Stimulated activated naive B cell treated with anti-CD40 and anti-IgM and Interleukin-4, amounts not matched to agents 10 μg/mL and 1 μg/mL and 100 μg/mL, for 72 hours (primary cell): ENCODE measurements around the gene ZDHHC3.
A peak's percentile ranks its signal among the peaks of the same experiment; 100 is the strongest.

Source experiments
- ATAC-seq, 2 donors: fragments of 150-1000 bp; cut with Tn5 transposase; replicated peaks; 2 replicates each; pipeline ENCODE4 v1.10.0; 2021; ENCODE audit warnings: moderate library complexity in 1 of 2
- DNase-seq: peaks from one replicate; pipeline ENCODE4 v3.0.0; 2021
- H3K27ac Mint-ChIP-seq: one replicate; pipeline ENCODE4 v1.8.0; 2022; ENCODE audit warnings: mild to moderate bottlenecking, mixed read lengths
- H3K27me3 Mint-ChIP-seq, 2 donors: one replicate each; pipeline ENCODE4 v1.8.0; 2022; ENCODE audit warnings: mixed read lengths in 2 of 2
- H3K36me3 Mint-ChIP-seq, 2 donors: one replicate each; pipeline ENCODE4 v1.8.0; 2022; ENCODE audit warnings: mixed read lengths in 2 of 2, mild to moderate bottlenecking in 1 of 2
- H3K4me1 Mint-ChIP-seq, 2 donors: one replicate each; pipeline ENCODE4 v1.8.0; 2022; ENCODE audit warnings: mixed read lengths in 2 of 2, mild to moderate bottlenecking in 1 of 2
- H3K4me3 Mint-ChIP-seq, 2 donors: one replicate each; pipeline ENCODE4 v1.8.0; 2022; ENCODE audit warnings: mild to moderate bottlenecking in 2 of 2, mixed read lengths in 2 of 2, moderate library complexity in 1 of 2
- H3K9me3 Mint-ChIP-seq, 2 donors: one replicate each; pipeline ENCODE4 v1.8.0; 2022; ENCODE audit warnings: mixed read lengths in 2 of 2, mild to moderate bottlenecking in 1 of 2

The ZDHHC3 gene

DNA sequence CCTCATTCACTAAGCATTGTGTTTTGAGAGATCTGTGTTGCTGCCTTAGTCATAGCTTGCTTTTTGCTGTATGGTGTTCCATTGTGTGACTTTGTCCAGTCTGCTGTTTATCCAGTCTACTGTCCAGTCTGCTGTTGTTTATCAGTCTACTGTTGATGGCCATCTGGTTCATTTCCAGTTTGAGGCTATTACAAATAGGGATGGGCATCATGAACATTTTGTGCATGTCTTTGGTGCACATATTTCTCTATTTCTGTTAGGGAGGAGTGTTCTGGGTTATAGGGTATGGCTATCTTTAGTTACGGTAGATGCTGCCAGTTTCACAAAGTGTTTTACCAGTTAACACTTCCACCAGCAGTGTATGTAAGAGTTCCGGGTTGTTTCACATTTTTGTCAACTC, 27.9 kb upstream of the ZDHHC3 start:
- Mint-ChIP-seq H3K4me3 (no peak overlapping the region), H3K27ac (no peak overlapping the region), H3K36me3 (peaks cover 51 to 73% of the 10 kb centered on the region in 2 donors), H3K9me3 (peaks cover 0 to 3% of the 10 kb centered on the region in 2 donors), H3K27me3 (no peaks in the 10 kb centered on the region), H3K4me1 (peaks cover 0 to 7% of the 10 kb centered on the region in 2 donors)
- ATAC-seq, result no peak
- no peak for DNase-seq

DNA sequence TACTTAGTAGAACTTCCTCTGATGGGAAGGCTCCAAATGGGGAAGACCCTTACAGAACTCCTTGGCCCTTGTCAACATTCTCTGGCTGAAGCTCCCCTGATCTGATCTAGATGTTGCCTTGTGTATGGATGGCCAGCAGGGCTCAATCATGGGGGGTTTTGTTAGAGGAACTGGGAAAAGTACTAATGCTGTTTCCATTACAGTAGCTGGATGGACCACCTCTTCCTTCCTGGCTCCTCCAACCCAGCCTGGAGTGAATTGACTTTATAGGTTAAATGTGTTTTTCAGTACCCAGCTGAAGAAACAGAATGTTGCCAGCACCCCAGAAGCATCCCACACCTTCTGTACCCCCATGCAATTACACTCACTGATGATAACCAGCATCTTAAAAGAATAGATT, 27.4 kb upstream of the ZDHHC3 start:
- Mint-ChIP-seq H3K36me3 (peaks cover 50 to 72% of the 10 kb centered on the region in 2 donors), H3K27me3 (no peaks in the 10 kb centered on the region), H3K9me3 (peaks cover 0 to 3% of the 10 kb centered on the region in 2 donors), H3K4me1 (peaks cover 0 to 7% of the 10 kb centered on the region in 2 donors), H3K4me3 (no peak overlapping the region), H3K27ac (no peak overlapping the region)
- ATAC-seq (no peak), DNase-seq (no peak)

DNA sequence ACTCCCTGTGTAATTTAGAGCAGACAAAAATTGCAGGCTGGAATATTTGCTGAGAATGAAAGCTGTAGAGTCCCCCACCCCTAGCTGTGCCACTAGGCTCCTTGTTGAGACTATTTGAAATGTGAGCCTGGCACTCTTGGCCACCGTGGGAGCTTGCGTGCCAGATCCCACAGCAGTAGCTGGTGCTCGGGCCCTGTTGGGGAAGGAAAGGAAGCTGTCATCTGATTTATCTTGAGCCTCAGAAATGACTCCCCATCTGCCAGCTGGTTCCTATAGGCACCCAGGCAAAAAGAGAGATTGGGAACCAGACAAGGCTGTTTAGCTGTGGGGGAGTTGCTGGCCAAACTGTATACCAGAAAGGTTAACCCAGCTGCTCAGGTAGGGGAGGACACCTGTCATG, 26.7 kb upstream of the ZDHHC3 start:
- ATAC-seq (no peak), DNase-seq (no peak)
- Mint-ChIP-seq H3K27ac (peak overlapping the region; percentile 7), H3K36me3 (peaks cover 45 to 67% of the 10 kb centered on the region in 2 donors), H3K27me3 (no peaks in the 10 kb centered on the region), H3K4me3 (no peak overlapping the region), H3K9me3 (peaks cover 0 to 3% of the 10 kb centered on the region in 2 donors), H3K4me1 (peaks cover under 1 to 7% of the 10 kb centered on the region in 2 donors)

DNA sequence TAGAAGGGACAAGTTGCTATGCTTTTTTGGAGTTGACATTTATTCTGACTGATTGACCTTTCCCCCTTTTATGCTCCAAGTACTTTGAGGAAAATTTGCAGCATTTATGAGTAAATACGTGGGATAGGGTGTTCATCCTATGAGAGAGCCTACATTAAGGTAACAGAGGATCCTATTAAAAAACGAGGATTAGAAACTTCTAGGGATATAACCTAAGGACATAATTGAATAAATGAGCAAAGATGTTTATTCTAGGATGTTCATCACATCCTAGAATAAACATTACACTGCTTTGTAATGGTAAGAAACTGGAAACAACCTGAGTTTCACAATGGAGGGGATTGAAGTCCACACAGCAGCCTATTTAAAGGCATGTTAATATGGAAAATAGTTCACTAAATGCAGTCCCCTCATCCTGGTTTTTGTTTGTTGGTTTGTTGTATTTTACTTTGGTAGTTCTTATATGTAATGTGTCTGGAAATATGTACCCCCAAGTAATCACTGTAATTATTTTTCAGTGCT, 26.2 kb upstream of the ZDHHC3 start:
- H3K4me1 Mint-ChIP-seq, result peaks cover 5 to 7% of the 10 kb centered on the region in 2 donors
- H3K9me3 Mint-ChIP-seq, result peaks cover 0 to 3% of the 10 kb centered on the region in 2 donors
- H3K27ac Mint-ChIP-seq, result peak overlapping the region; percentile 7

DNA sequence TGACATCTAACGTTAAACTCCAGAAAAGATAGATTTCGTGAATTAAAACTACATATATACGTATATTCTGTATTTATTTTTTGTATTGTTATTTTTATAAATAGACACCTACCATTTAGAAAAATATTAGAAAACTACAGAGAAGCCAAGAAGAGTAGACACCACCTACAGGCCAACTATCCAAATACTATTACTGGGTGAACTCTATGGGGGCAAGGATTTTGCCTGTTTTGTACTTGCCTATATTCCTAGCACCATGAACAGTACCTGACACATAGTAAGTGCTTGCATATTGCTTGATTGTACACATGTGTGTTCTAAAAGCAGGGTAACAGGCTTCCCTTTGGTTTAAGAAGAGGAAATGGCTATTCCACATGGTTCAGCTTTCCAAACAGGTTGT, 25.8 kb upstream of the ZDHHC3 start:
- H3K4me3 Mint-ChIP-seq, result no peak overlapping the region
- H3K36me3 Mint-ChIP-seq, result peaks cover 38 to 61% of the 10 kb centered on the region in 2 donors
- H3K27me3 Mint-ChIP-seq, result no peaks in the 10 kb centered on the region
- no peak for DNase-seq
- H3K9me3 Mint-ChIP-seq, result peaks cover 0 to 3% of the 10 kb centered on the region in 2 donors
- ATAC-seq, result no peak
- no peak overlapping the region for H3K27ac Mint-ChIP-seq
- H3K4me1 Mint-ChIP-seq, result peaks cover 5 to 7% of the 10 kb centered on the region in 2 donors

More for the DNA sequence above, 26.2 kb upstream of the ZDHHC3 start:
- no peaks in the 10 kb centered on the region for H3K27me3 Mint-ChIP-seq
- DNase-seq (no peak), ATAC-seq (no peak)
- H3K36me3 Mint-ChIP-seq, result peaks cover 43 to 62% of the 10 kb centered on the region in 2 donors
- no peak overlapping the region for H3K4me3 Mint-ChIP-seq

DNA sequence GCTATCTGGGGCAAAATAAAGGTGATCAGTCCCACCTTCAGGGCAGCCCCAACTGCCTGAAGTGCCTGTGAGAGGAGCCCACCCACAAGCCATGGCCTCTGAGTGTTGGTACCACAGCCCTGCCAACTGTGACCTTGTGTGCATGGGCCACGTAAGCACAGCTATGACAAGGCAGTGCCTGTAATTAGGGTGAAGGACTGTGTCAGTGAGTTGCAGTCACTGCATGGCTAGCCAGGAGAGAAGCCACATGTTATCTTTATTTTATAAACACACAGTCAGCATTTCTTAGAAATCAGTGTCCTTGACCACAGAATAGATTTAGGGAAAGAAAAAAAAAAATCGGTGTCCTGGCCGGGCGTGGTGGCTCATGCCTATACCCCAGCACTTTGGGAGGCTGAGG, 24.8 kb upstream of the ZDHHC3 start:
- H3K27me3 Mint-ChIP-seq, result no peaks in the 10 kb centered on the region
- peaks cover 37 to 66% of the 10 kb centered on the region in 2 donors for H3K36me3 Mint-ChIP-seq

DNA sequence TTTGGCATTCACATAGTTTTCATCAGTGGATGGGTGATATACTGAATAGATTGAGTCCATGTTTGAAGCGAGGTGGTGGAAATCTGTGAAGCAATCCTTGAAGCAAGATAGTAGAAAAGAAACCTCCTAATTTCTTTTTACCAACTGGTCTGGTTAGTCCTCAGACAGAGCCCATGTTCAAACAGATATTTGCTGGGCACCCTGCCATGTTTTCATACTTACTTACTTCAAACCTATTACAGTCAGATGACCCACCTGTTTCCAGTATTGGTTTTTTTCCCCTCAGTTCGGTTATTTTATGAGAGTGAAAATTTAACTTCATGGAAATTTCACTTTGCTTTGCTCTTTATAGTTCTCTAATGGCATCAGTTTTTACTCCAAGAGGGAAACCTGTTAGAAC, 23.8 kb upstream of the ZDHHC3 start:
- H3K9me3 Mint-ChIP-seq, result peaks cover 0 to 1% of the 10 kb centered on the region in 2 donors
- H3K4me3 Mint-ChIP-seq, result no peak overlapping the region
- H3K4me1 Mint-ChIP-seq, result peaks cover 5 to 7% of the 10 kb centered on the region in 2 donors
- ATAC-seq (no peak), DNase-seq (no peak)
- H3K27ac Mint-ChIP-seq, result no peak overlapping the region
- H3K27me3 Mint-ChIP-seq, result no peaks in the 10 kb centered on the region
- H3K36me3 Mint-ChIP-seq, result peaks cover 32 to 62% of the 10 kb centered on the region in 2 donors

More for the DNA sequence above, 24.8 kb upstream of the ZDHHC3 start:
- Mint-ChIP-seq H3K9me3 (peaks cover 0 to 3% of the 10 kb centered on the region in 2 donors), H3K4me3 (no peak overlapping the region), H3K27ac (no peak overlapping the region), H3K4me1 (peaks cover 5 to 8% of the 10 kb centered on the region in 2 donors)
- no peak for DNase-seq
- ATAC-seq, result no peak

DNA sequence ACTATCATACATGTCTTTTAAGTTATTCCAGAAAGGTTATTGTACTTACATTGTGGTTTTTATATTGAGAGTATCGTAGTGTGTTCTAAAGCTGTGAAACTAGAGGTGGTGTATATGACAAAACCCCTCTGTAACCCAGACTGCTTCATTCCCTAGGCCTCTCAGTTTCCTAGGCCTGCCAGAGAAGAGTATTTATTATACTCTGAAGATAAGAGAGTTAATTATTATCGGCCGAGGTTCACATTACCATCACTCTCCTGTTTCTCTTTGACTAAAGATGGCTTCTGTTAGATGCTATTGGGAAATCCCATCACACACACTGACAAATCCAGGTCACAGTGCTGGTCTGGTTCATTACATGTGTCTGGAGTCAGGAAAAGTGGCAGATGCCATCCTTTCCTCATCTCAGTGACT, 20.6 kb upstream of the ZDHHC3 start:
- peaks cover 29 to 60% of the 10 kb centered on the region in 2 donors for H3K36me3 Mint-ChIP-seq
- H3K4me3 Mint-ChIP-seq, result no peak overlapping the region
- H3K27ac Mint-ChIP-seq, result no peak overlapping the region
- no peak for ATAC-seq
- no peaks in the 10 kb centered on the region for H3K9me3 Mint-ChIP-seq
- DNase-seq, result no peak
- no peaks in the 10 kb centered on the region for H3K27me3 Mint-ChIP-seq
- H3K4me1 Mint-ChIP-seq, result peaks cover 4 to 5% of the 10 kb centered on the region in 2 donors

DNA sequence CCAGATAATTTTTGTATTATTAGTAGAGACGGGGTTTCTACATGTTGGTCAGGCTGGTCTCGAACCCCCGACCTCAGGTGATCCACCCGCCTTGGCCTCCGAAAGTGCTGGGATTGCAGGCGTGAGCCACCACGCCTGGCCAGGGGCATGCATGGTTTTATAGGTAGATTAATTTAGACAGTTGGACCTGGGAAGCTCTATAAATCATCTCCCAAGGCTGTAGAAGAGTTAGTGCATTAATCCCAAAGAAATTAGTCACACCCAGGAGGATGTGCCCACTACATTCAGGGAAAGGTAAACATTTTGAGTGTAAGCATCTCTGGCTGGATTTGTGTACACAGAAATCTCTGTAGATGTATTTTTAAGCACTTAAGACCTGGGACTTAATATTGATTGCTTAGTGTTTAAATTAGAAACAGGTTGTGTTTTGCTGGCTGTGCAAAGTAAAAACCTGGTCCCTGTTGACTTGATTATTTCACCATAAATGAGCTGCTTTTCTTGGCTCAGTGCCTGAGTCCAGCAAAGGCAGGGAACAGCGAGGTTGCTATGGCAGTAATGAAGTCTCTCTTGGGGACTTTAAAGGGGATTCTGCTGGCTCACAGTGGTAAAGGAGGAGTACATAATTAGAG, 19.3 kb upstream of the ZDHHC3 start:
- Mint-ChIP-seq H3K36me3 (peaks cover 31 to 63% of the 10 kb centered on the region in 2 donors), H3K27me3 (no peaks in the 10 kb centered on the region), H3K4me3 (no peak overlapping the region), H3K27ac (peak overlapping the region; percentile 51), H3K9me3 (no peaks in the 10 kb centered on the region), H3K4me1 (peaks cover 5% of the 10 kb centered on the region in 2 donors)
- no peak for ATAC-seq
- DNase-seq, result no peak

DNA sequence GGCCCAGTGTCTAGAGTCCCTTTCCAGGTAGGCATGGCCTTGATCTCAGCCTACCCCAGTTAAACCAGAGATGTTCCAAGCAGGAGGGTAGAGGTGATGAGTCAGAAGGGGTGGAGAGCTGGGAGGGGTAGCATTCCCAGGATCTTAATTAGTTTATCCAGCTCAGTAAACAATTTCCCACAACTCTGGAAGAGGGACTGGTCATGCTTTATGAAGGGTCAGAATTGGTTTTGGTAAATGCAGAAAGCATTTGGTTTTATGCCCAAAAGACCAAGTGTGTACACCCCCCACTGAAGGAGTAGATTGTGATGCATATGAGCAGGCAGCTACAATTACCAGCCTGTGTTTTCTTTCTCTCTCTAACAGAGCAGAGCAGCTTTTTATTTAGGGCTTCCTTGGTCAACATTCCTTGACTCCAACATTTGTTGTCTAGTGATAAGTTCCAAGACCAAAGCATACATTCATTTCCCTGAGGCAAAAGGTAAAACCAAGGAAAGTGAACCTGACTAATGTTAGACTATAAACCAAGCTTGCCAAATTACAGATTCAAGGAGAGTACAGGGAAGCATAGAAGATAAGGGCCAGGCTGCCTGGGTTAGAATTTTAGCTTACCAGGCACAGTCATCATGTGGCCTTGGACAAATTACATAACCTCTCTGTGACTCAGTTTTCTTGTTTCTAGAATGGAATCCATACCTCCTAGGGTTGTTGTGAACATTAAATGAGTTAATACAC, 17.7 kb upstream of the ZDHHC3 start:
- Mint-ChIP-seq H3K36me3 (peaks cover 36 to 64% of the 10 kb centered on the region in 2 donors), H3K27ac (no peak overlapping the region), H3K27me3 (no peaks in the 10 kb centered on the region), H3K4me1 (peaks cover 10 to 11% of the 10 kb centered on the region in 2 donors), H3K4me3 (no peak overlapping the region), H3K9me3 (no peaks in the 10 kb centered on the region)
- DNase-seq, result no peak
- ATAC-seq, result no peak

DNA sequence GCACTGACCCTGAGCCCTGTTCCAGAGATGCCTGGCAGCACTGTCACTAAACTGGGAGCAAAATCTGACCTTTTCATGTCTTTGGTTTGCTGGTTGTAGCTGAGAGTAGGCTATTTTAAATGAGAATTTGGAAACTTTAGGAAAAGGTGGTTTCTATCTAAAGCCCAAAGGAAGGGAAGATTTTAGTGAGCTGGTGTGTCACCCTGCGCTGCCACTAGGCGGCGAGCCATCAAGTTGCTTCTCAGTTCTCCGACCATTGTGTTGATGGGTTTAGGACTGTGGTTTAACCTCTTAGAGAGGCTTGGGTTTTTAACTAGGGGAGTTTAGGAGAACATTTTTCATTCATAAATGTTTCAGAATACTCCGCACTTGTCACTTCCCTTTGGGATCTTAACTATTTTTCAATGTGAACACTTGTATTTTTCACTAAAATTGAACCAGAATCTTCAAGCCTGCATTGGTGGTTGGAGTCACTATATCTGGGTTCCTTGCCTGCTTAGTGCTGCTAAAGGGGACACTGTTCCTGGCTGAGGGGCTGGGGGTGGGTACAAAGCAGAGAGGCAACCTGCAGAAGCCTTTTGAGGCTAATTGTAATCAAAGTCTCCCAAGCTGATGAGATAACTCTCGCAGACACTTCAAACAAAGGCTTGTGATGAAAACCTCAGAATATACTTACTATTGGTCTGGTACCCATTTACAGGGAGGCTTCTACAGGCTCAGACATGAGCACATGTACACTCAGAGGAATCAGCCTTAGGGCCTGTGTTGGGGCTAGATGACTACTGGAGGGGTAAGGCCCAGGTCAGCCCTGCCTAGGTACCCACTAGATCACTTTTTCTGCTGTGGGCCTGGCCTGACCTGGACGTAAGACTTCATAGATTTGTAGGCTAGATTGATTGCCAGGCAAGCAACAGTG, 16.8 kb upstream of the ZDHHC3 start:
- Mint-ChIP-seq H3K27ac (no peak overlapping the region), H3K36me3 (peaks cover 36 to 65% of the 10 kb centered on the region in 2 donors)
- no peak for DNase-seq

DNA sequence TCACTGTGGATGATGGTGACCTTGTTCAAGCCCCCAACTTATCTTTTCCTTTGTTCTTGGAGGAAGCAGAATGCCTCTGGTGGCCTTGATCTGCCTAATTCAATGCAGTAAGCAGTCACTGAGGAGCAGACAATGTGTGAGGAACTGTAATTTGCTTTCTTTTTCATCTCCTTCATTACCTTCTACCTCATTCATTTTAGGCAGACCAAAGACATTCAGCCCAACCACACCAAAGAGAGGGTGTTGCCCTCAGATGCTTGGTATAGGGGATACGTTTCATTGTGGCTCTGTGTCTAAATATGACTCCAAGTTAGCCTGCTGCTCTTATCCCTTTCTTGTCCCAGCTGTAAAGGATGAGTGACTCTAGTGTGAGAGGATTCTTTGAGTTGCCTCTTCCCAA, 15.4 kb upstream of the ZDHHC3 start:
- H3K36me3 Mint-ChIP-seq, result peaks cover 36 to 58% of the 10 kb centered on the region in 2 donors
- no peaks in the 10 kb centered on the region for H3K27me3 Mint-ChIP-seq
- ATAC-seq, result no peak
- no peaks in the 10 kb centered on the region for H3K9me3 Mint-ChIP-seq
- DNase-seq, result no peak
- H3K4me1 Mint-ChIP-seq, result peaks cover 12 to 14% of the 10 kb centered on the region in 2 donors
- no peak overlapping the region for H3K4me3 Mint-ChIP-seq
- H3K27ac Mint-ChIP-seq, result no peak overlapping the region

More for the DNA sequence above, 16.8 kb upstream of the ZDHHC3 start:
- H3K27me3 Mint-ChIP-seq, result no peaks in the 10 kb centered on the region
- ATAC-seq, result no peak
- no peaks in the 10 kb centered on the region for H3K9me3 Mint-ChIP-seq
- H3K4me3 Mint-ChIP-seq, result no peak overlapping the region
- peaks cover 10 to 11% of the 10 kb centered on the region in 2 donors for H3K4me1 Mint-ChIP-seq

DNA sequence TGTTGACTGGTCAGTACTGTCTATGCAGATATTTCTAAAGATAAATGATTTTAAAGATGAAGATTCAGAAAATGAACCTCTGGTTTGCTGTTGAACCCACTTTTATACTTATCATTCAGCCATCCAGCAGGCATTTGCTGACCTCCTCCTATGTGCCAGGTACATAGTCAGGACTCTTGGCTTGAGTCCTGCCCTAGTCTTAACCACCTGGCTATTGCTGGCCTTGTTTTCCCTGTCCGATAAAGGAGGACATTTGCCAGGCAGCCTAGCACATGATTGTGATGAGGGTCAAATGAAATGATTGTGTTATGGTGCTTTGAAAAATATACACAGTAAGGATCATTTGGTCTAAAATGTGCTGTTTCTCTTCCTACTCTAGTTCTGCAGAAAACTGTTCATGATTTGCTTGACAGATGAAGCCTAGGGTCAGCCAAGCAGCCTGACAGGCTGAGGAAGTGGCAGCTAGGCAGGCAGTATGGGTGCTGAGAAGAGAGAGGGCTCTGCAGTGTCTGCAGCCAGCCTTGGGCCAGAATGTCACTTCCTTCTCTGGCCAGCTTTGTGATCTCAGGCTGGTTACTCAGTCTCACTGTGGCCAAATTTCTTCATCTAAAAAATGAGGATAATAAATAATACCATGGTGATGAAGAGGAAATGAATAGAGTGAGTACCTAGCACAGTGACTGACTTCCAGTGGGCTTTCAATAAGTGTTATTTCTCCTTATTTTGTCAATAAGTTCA, 13.8 kb upstream of the ZDHHC3 start:
- Mint-ChIP-seq H3K36me3 (peaks cover 40 to 56% of the 10 kb centered on the region in 2 donors), H3K27me3 (no peaks in the 10 kb centered on the region), H3K9me3 (no peaks in the 10 kb centered on the region), H3K4me1 (peaks cover 12 to 13% of the 10 kb centered on the region in 2 donors), H3K4me3 (no peak overlapping the region), H3K27ac (no peak overlapping the region)
- no peak for ATAC-seq
- DNase-seq, result no peak
